Measurements from ENCODE around the gene ST6GALNAC5.

Gene ST6GALNAC5

GRCh38 chr1:76949503-76949902 is 82.2 kb downstream of the ST6GALNAC5 start:
- H3K4me2 ChIP-seq (ENCODE audit: low read depth, low read length, poor library complexity, severe bottlenecking) = no peak overlapping the region
- H3K79me2 ChIP-seq (ENCODE audit: insufficient read depth, low read length) = no peaks in the 10 kb centered on the region
- H3K27me3 ChIP-seq (ENCODE audit: low read length) = no peaks in the 10 kb centered on the region
- no peak overlapping the region for H3K9ac ChIP-seq (ENCODE audit: low read length)
- no peak for TF ChIP-seq EZH2phosphoT487 (conservative IDR thresholded peaks at IDR 0.05; ENCODE audit: low read length)
- TF ChIP-seq, protein P1, sequence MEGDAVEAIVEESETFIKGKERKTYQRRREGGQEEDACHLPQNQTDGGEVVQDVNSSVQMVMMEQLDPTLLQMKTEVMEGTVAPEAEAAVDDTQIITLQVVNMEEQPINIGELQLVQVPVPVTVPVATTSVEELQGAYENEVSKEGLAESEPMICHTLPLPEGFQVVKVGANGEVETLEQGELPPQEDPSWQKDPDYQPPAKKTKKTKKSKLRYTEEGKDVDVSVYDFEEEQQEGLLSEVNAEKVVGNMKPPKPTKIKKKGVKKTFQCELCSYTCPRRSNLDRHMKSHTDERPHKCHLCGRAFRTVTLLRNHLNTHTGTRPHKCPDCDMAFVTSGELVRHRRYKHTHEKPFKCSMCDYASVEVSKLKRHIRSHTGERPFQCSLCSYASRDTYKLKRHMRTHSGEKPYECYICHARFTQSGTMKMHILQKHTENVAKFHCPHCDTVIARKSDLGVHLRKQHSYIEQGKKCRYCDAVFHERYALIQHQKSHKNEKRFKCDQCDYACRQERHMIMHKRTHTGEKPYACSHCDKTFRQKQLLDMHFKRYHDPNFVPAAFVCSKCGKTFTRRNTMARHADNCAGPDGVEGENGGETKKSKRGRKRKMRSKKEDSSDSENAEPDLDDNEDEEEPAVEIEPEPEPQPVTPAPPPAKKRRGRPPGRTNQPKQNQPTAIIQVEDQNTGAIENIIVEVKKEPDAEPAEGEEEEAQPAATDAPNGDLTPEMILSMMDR (IDR thresholded peaks at IDR 0.05; ENCODE audit: insufficient read depth, low read length, poor library complexity, severe bottlenecking) = no peak
- no peak overlapping the region for H3K27ac ChIP-seq (ENCODE audit: low read depth, low read length)
- H3K9me3 ChIP-seq (ENCODE audit: insufficient read depth, low read length) = no peaks in the 10 kb centered on the region
- H3K36me3 ChIP-seq (ENCODE audit: low read length) = no peaks in the 10 kb centered on the region
- H3F3A ChIP-seq (ENCODE audit: insufficient read depth) = no peaks in the 10 kb centered on the region
- H3K4me3 ChIP-seq (ENCODE audit: insufficient read depth, low read length, poor library complexity, severe bottlenecking) = no peak overlapping the region
- H3K9me2 ChIP-seq (replicated peaks; ENCODE audit: insufficient read depth, low read length) = no peaks in the 10 kb centered on the region
- no peaks in the 10 kb centered on the region for H4K20me1 ChIP-seq (ENCODE audit: low read depth, low read length)
- H2AFZ ChIP-seq (ENCODE audit: low read depth, low read length, severe bottlenecking) = no peak overlapping the region

DNA sequence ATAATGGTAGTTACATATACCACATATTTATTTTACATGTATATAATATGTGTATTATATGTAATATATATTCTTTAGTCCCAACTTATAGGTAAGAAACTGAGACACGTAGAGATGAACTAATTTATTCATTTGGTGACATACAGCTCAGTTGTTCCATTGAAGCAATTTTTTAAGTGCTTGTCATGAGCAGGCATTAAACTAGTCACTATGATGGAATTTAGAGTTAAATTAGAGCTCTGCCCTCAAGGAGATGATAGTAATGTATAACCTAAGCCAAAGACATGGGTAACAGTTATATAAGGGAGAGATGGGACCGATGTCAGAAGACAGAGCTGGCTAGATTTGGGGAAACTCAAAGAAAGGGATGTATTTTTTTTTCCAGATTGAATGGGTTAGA is 83.0 kb downstream of the ST6GALNAC5 start:
- Histone ChIP-seq H3K27ac (ENCODE audit: low read depth, low read length) (no peak overlapping the region), H3K79me2 (ENCODE audit: insufficient read depth, low read length) (no peaks in the 10 kb centered on the region), H4K20me1 (ENCODE audit: low read depth, low read length) (no peaks in the 10 kb centered on the region), H3K9me3 (ENCODE audit: insufficient read depth, low read length) (no peaks in the 10 kb centered on the region), H3K4me3 (ENCODE audit: insufficient read depth, low read length, poor library complexity, severe bottlenecking) (no peak overlapping the region), H3K27me3 (ENCODE audit: low read length) (no peaks in the 10 kb centered on the region), H3F3A (ENCODE audit: insufficient read depth) (no peaks in the 10 kb centered on the region), H3K4me2 (ENCODE audit: low read depth, low read length, poor library complexity, severe bottlenecking) (no peak overlapping the region), H3K36me3 (ENCODE audit: low read length) (no peaks in the 10 kb centered on the region), H2AFZ (ENCODE audit: low read depth, low read length, severe bottlenecking) (no peak overlapping the region), H3K9me2 (replicated peaks; ENCODE audit: insufficient read depth, low read length) (no peaks in the 10 kb centered on the region), H3K9ac (ENCODE audit: low read length) (no peak overlapping the region)
- TF ChIP-seq, protein P1 (IDR thresholded peaks at IDR 0.05; ENCODE audit: insufficient read depth, low read length, poor library complexity, severe bottlenecking) = no peak
- TF ChIP-seq EZH2phosphoT487 (conservative IDR thresholded peaks at IDR 0.05; ENCODE audit: low read length) = no peak

DNA sequence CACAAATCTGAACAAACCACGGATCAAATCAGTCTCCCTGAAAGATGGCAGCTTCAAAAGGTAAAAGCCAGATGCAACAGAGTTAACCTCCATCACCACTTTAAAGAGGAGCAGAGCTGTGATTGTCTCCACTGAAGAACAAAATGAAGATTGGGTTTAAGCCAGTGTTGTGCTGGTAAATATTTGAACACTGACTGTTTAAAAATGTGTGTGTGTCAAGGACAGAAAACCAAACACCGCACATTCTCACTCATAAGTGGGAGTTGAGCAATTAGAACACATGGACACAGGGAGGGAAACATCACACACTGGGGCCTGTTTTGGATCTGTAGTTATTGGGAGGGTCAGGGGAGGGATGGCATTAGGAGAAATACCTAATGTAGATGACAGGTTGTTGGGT is 83.9 kb downstream of the ST6GALNAC5 start:
- H4K20me1 ChIP-seq (ENCODE audit: low read depth, low read length) = no peaks in the 10 kb centered on the region
- H3K27me3 ChIP-seq (ENCODE audit: low read length) = no peaks in the 10 kb centered on the region
- no peak overlapping the region for H3K4me3 ChIP-seq (ENCODE audit: insufficient read depth, low read length, poor library complexity, severe bottlenecking)
- no peak overlapping the region for H3K9ac ChIP-seq (ENCODE audit: low read length)
- no peaks in the 10 kb centered on the region for H3K9me3 ChIP-seq (ENCODE audit: insufficient read depth, low read length)
- H3K27ac ChIP-seq (ENCODE audit: low read depth, low read length) = no peak overlapping the region
- no peak overlapping the region for H2AFZ ChIP-seq (ENCODE audit: low read depth, low read length, severe bottlenecking)
- TF ChIP-seq, protein P1 (IDR thresholded peaks at IDR 0.05; ENCODE audit: insufficient read depth, low read length, poor library complexity, severe bottlenecking) = no peak
- TF ChIP-seq EZH2phosphoT487 (conservative IDR thresholded peaks at IDR 0.05; ENCODE audit: low read length) = no peak
- no peak overlapping the region for H3K4me2 ChIP-seq (ENCODE audit: low read depth, low read length, poor library complexity, severe bottlenecking)
- H3K9me2 ChIP-seq (replicated peaks; ENCODE audit: insufficient read depth, low read length) = no peaks in the 10 kb centered on the region
- H3F3A ChIP-seq (ENCODE audit: insufficient read depth) = no peaks in the 10 kb centered on the region
- H3K36me3 ChIP-seq (ENCODE audit: low read length) = no peaks in the 10 kb centered on the region
- H3K79me2 ChIP-seq (ENCODE audit: insufficient read depth, low read length) = no peaks in the 10 kb centered on the region

Data from SU-DHL-6 (cell line).